B cell (primary cell): ENCODE results near the gene FAM177B. TPM values are rescaled to one million over a fixed set of nuclear protein-coding genes. Genes with fewer than 3 reads are reported as not detected.
A peak's percentile ranks its signal among the peaks of the same experiment; 100 is the strongest.

Source experiments
- ATAC-seq: fragments of 200-7000 bp; cut with Tn5 transposase; one replicate; pipeline ENCODE4 v1.10.0; 2021; ENCODE audit warnings: low read depth, mild to moderate bottlenecking, moderate number of reproducible peaks, moderate library complexity
- CTCF ChIA-PET: fragments of 350-600 bp; sonication (Branson Sonifier 250); formaldehyde crosslinking; loops from one replicate; lab custom pipeline; 2021; ENCODE audit warnings: antibody characterized with exemption, inconsistent platforms; lab: Charles Lee
- POLR2A ChIA-PET: fragments of 350-600 bp; sonication (Branson Sonifier 250); formaldehyde crosslinking; loops from one replicate; lab custom pipeline; 2021; ENCODE audit warnings: antibody characterized with exemption; lab: Charles Lee
- DNase-seq: peaks from one replicate; pipeline ENCODE4 v3.0.0; 2013
- H2AFZ ChIP-seq: 2 replicates; pipeline ENCODE4 v1.6.1; 2012; ENCODE audit warnings: mild to moderate bottlenecking, low read depth, low read length; ENCODE audit not compliant: insufficient read depth, poor library complexity, severe bottlenecking
- H3K27ac ChIP-seq, 2 donors: 1 replicate in 1 of 2; 2 replicates in 1 of 2; pipeline ENCODE4 v1.5.1; 2012 to 2013; ENCODE audit warnings: low read length in 2 of 2, mild to moderate bottlenecking in 2 of 2, moderate library complexity in 1 of 2
- H3K27me3 ChIP-seq, 4 experiments: fragments of 200-600 bp in 1 of 4; sonication (generic) in 1 of 4; replicated peaks in 1 of 4; 1 replicate in 2 of 4; 2 replicates in 2 of 4; pipeline versions ENCODE4 v1.6.1 to v1.7.0; 2013 to 2016; ENCODE audit warnings: low read length in 3 of 4, mild to moderate bottlenecking in 2 of 4, mixed read lengths in 1 of 4, moderate library complexity in 1 of 4; ENCODE audit not compliant: insufficient read depth in 4 of 4, control insufficient read depth in 3 of 4; ENCODE audit errors: control extremely low read depth in 1 of 4
- H3K36me3 ChIP-seq, 2 experiments: replicated peaks in 1 of 2; 1 replicate in 1 of 2; 2 replicates in 1 of 2; pipeline versions ENCODE4 v1.6.1 to v1.7.1; 2013; ENCODE audit warnings: low read length in 1 of 2; ENCODE audit not compliant: insufficient read depth in 2 of 2, control insufficient read depth in 1 of 2; ENCODE audit errors: control extremely low read depth in 1 of 2, extremely low read depth in 1 of 2
- H3K4me1 ChIP-seq, 2 donors: fragments of 200-600 bp in 1 of 2; sonication (generic) in 1 of 2; 1 replicate in 1 of 2; 2 replicates in 1 of 2; pipeline versions ENCODE4 v1.5.1 to v1.6.1; 2013 to 2017; ENCODE audit warnings: low read length in 2 of 2; ENCODE audit not compliant: control insufficient read depth in 2 of 2, insufficient read depth in 2 of 2
- H3K4me2 ChIP-seq: replicated peaks from 2 replicates; pipeline ENCODE3; 2012; ENCODE audit warnings: mild to moderate bottlenecking, low read depth, low read length; ENCODE audit not compliant: poor library complexity, severe bottlenecking
- H3K4me3 ChIP-seq, 5 experiments: fragments of 200-600 bp in 1 of 5; sonication (generic) in 1 of 5; 1 replicate in 3 of 5; 2 replicates in 2 of 5; pipeline versions ENCODE4 v1.5.1 to v1.7.0; 2011 to 2016; ENCODE audit warnings: low read length in 4 of 5, mild to moderate bottlenecking in 4 of 5, low read depth in 2 of 5, control low read depth in 1 of 5, moderate library complexity in 1 of 5; ENCODE audit not compliant: insufficient read depth in 1 of 5; ENCODE audit errors: control extremely low read depth in 1 of 5, extremely low read depth in 1 of 5
- H3K79me2 ChIP-seq: fragments of 200-600 bp; sonication (generic); one replicate; pipeline ENCODE4 v1.6.0; 2016; ENCODE audit warnings: low read length; ENCODE audit not compliant: control insufficient read depth, insufficient read depth
- H3K9ac ChIP-seq: fragments of 200-600 bp; sonication (generic); 2 replicates; pipeline ENCODE4 v1.6.1; 2017; ENCODE audit warnings: mild to moderate bottlenecking, low read length, moderate library complexity
- H3K9me3 ChIP-seq, 3 donors: one replicate each; pipeline versions ENCODE4 v1.6.1 to v1.7.1; 2013; ENCODE audit warnings: low read length in 2 of 3; ENCODE audit not compliant: control insufficient read depth in 2 of 3, insufficient read depth in 1 of 3; ENCODE audit errors: control extremely low read depth in 1 of 3
- H4K20me1 ChIP-seq: 2 replicates; pipeline ENCODE4 v1.6.0; 2012; ENCODE audit warnings: mild to moderate bottlenecking, low read length; ENCODE audit not compliant: insufficient read depth, control insufficient read depth, poor library complexity, severe bottlenecking
- H3K27ac Mint-ChIP-seq: one replicate; pipeline ENCODE4 v1.8.0; 2021; ENCODE audit warnings: mixed read lengths
- H3K27me3 Mint-ChIP-seq: one replicate; pipeline ENCODE4 v1.8.0; 2021; ENCODE audit warnings: mixed read lengths
- H3K4me1 Mint-ChIP-seq: one replicate; pipeline ENCODE4 v1.8.0; 2021; ENCODE audit warnings: mixed read lengths
- H3K4me3 Mint-ChIP-seq: one replicate; pipeline ENCODE4 v1.8.0; 2021; ENCODE audit warnings: mixed read lengths
- H3K9me3 Mint-ChIP-seq: one replicate; pipeline ENCODE4 v1.8.0; 2022; ENCODE audit warnings: mixed read lengths; ENCODE audit not compliant: insufficient read depth
- CTCF ChIP-seq: fragments of 200-600 bp; IDR thresholded peaks from one replicate; pipeline ENCODE4 v1.8.0; 2022; ENCODE audit warnings: antibody characterized with exemption, mild to moderate bottlenecking
- EZH2 ChIP-seq: IDR thresholded peaks from 2 replicates; pipeline ENCODE4 v1.6.1; 2012; ENCODE audit warnings: borderline replicate concordance, low read depth, mild to moderate bottlenecking, moderate library complexity, low read length; ENCODE audit not compliant: insufficient read depth, poor library complexity, severe bottlenecking
- WGBS: methylation state at CpG from one replicate; pipeline ENCODE4 v1.1.5; 2013; ENCODE audit warnings: missing lambda C conversion rate; ENCODE audit not compliant: insufficient coverage; 5-methylcytosine and 5-hydroxymethylcytosine counted together
- intact Hi-C: fragments of 100-400 bp; cut with micrococcal nuclease; formaldehyde crosslinking; loops from one replicate; pipeline ENCODE4 v1.10.0; 2022
- polyA plus RNA-seq: library from polyadenylated mRNA; depleted of rRNA; stranded (reverse); fragments of >200 nt; gene quantifications from 2 replicates; pipeline ENCODE4 v1.2.3, GENCODE V29; 2012
- total RNA-seq, 2 donors: library from RNA; stranded (reverse); fragments of 120-200 nt in 1 of 2; gene quantifications; 1 replicate in 1 of 2; 2 replicates in 1 of 2; pipeline versions ENCODE4 v1.2.3 to v1.2.4, GENCODE V29; 2013 to 2022

FAM177B gene
- total and polyA plus RNA-seq, 2 donors (not counting 1 experiment from before 2014, with no cell fraction given): 12.8 to 19.9 TPM

- Mint-ChIP-seq H3K27ac (peak overlapping the region; percentile 78), H3K4me1 (peaks cover 70% of the 10 kb centered on the region), H3K27me3 (no peaks in the 10 kb centered on the region), H3K4me3 (no peak overlapping the region), H3K9me3 (peaks cover 10% of the 10 kb centered on the region)
- Histone ChIP-seq H4K20me1 (no peaks in the 10 kb centered on the region), H3K9ac (no peak overlapping the region), H3K4me2 (peak overlapping the region; percentile 12), H3K36me3 (no peaks in the 10 kb centered on the region), H3K4me3 (no peak overlapping the region), H3K27me3 (no peaks in the 10 kb centered on the region), H3K9me3 (peaks cover 0 to 19% (median 15%) of the 10 kb centered on the region in 3 donors), H3K27ac (peak overlapping the region in 1 of 2 donors; percentile 12), H2AFZ (no peak overlapping the region), H3K79me2 (no peaks in the 10 kb centered on the region), H3K4me1 (peaks cover 20 to 25% of the 10 kb centered on the region in 2 donors)
- 20% methylated on average over 1 of the region's 3 CpGs for WGBS
- ATAC-seq: peak; percentile 51
- POLR2A ChIA-PET: interaction anchor here (0.9 kb wide), 1 partner anchor 16 kb away, joined by 3 read pairs; no protein-coding TSS in a partner anchor
- CTCF ChIA-PET: interaction anchor here (0.8 to 1.6 kb wide), 13 partner anchors 9 to 345 kb away, joined by 3 to 10 read pairs (median 4); no protein-coding TSS in a partner anchor
- no peak for DNase-seq
- intact Hi-C loops: loop anchor here (5.0 kb wide), 1 partner anchor 36 kb away; no protein-coding TSS in a partner anchor
- TF ChIP-seq EZH2: no peak
- no peak for TF ChIP-seq CTCF
These were observed 51.6 kb downstream of the FAM177B start for GRCh38 chr1:222788402-222789156.

- CTCF ChIA-PET: interaction anchor here (1.0 to 9.5 kb wide), 8 partner anchors 13 to 334 kb away, joined by 3 to 120 read pairs (median 6); partner anchors contain the start of genes AIDA, BROX and FAM177B
- Mint-ChIP-seq H3K9me3 (peaks cover 10% of the 10 kb centered on the region), H3K27me3 (no peaks in the 10 kb centered on the region), H3K4me3 (no peak overlapping the region), H3K27ac (peak overlapping the region; percentile 37), H3K4me1 (peaks cover 59% of the 10 kb centered on the region)
- TF ChIP-seq EZH2 (no peak), CTCF (no peak)
- H3K4me3 ChIP-seq: no peak overlapping the region
- peaks cover 20 to 25% of the 10 kb centered on the region in 2 donors for H3K4me1 ChIP-seq
- no peak overlapping the region for H3K9ac ChIP-seq
- POLR2A ChIA-PET: no interaction called here
- intact Hi-C loops: loop anchor here (5.0 kb wide), 1 partner anchor 37 kb away; no protein-coding TSS in a partner anchor
- H2AFZ ChIP-seq: no peak overlapping the region
- H3K9me3 ChIP-seq: peaks cover 0 to 19% (median 15%) of the 10 kb centered on the region in 3 donors
- WGBS: no CpG with 5 or more reads among the region's 2 CpGs
- no peaks in the 10 kb centered on the region for H3K36me3 ChIP-seq
- H4K20me1 ChIP-seq: no peaks in the 10 kb centered on the region
- H3K27ac ChIP-seq: no peak overlapping the region
- no peak overlapping the region for H3K4me2 ChIP-seq
- no peaks in the 10 kb centered on the region for H3K27me3 ChIP-seq
- ATAC-seq (no peak), DNase-seq (no peak)
- no peaks in the 10 kb centered on the region for H3K79me2 ChIP-seq
These were observed 53.1 kb downstream of the FAM177B start for GRCh38 chr1:222790115-222790514.
